ENCODE measurements around the gene TRIM26. TPM values are rescaled to one million over a fixed set of nuclear protein-coding genes. Genes with fewer than 3 reads are reported as not detected.

The TRIM26 gene
- total RNA-seq, 1 donor: 29.3 TPM

DNA sequence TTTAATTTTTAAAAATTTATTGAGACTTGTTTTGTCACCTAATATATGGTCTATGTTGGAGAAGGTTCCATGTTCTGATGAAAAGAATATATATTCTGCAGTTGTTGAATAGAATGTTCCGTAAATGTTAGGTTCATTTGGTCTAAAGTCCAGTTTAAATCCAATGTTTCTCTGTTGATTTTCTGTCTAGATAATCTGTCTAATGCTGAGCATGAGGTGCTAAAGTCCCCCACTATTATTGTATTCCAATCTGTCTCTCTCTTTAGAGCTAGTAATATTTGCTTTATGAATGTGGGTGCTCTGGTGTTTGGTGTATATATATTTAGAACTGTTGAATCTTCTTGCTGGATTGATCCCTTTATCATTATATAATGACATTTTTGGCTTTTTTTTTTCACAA, 34.4 kb downstream of the TRIM26 start:
- Histone ChIP-seq H3K4me3 (ENCODE audit: insufficient read depth, low read length) (no peak overlapping the region), H2AFZ (ENCODE audit: low read length) (no peak overlapping the region), H4K20me1 (ENCODE audit: insufficient read depth, low read length) (no peaks in the 10 kb centered on the region), H3K36me3 (ENCODE audit: insufficient read depth, low read length) (no peaks in the 10 kb centered on the region), H3K4me2 (ENCODE audit: insufficient read depth, low read length) (no peak overlapping the region), H3K27ac (ENCODE audit: low read depth, low read length) (no peak overlapping the region), H3K79me2 (ENCODE audit: insufficient read depth, low read length) (no peaks in the 10 kb centered on the region), H3K27me3 (ENCODE audit: insufficient read depth, low read length) (peaks cover 36% of the 10 kb centered on the region), H3K9me3 (ENCODE audit: low read depth, low read length) (peaks cover 4% of the 10 kb centered on the region), H3K4me1 (ENCODE audit: insufficient read depth, low read length) (no peaks in the 10 kb centered on the region)
- DNase-seq (ENCODE audit: insufficient read length, low spot score, missing footprints): no peak
- TF ChIP-seq, protein P1, sequence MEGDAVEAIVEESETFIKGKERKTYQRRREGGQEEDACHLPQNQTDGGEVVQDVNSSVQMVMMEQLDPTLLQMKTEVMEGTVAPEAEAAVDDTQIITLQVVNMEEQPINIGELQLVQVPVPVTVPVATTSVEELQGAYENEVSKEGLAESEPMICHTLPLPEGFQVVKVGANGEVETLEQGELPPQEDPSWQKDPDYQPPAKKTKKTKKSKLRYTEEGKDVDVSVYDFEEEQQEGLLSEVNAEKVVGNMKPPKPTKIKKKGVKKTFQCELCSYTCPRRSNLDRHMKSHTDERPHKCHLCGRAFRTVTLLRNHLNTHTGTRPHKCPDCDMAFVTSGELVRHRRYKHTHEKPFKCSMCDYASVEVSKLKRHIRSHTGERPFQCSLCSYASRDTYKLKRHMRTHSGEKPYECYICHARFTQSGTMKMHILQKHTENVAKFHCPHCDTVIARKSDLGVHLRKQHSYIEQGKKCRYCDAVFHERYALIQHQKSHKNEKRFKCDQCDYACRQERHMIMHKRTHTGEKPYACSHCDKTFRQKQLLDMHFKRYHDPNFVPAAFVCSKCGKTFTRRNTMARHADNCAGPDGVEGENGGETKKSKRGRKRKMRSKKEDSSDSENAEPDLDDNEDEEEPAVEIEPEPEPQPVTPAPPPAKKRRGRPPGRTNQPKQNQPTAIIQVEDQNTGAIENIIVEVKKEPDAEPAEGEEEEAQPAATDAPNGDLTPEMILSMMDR (IDR thresholded peaks at IDR 0.05; ENCODE audit: extremely low read depth, low read depth, low read length): no peak

DNA sequence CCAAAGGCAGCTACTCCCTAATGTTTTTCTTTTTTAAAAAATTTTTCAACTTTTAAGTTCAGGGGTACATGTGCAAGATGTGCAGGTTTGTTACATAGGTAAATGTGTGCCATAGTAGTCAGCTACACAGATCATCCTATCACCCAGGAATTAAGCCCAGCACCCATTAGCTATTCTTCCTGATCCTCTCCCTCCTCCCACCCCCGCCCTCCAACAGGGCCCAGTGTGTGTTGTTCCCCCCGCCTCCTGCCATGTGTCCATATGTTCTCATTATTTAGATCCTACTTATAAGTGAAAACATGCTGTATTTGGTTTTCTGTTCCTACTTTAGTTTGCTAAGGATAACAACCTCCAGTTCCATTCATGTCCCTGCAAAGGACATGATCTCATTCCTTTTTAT, 37.4 kb downstream of the TRIM26 start:
- no peak for DNase-seq (ENCODE audit: insufficient read length, low spot score, missing footprints)
- TF ChIP-seq, protein P1 (IDR thresholded peaks at IDR 0.05; ENCODE audit: extremely low read depth, low read depth, low read length): no peak
- Histone ChIP-seq H3K9me3 (ENCODE audit: low read depth, low read length) (peaks cover 4% of the 10 kb centered on the region), H4K20me1 (ENCODE audit: insufficient read depth, low read length) (no peaks in the 10 kb centered on the region), H3K36me3 (ENCODE audit: insufficient read depth, low read length) (no peaks in the 10 kb centered on the region), H3K4me2 (ENCODE audit: insufficient read depth, low read length) (no peak overlapping the region), H3K27me3 (ENCODE audit: insufficient read depth, low read length) (peaks cover 65% of the 10 kb centered on the region), H3K27ac (ENCODE audit: low read depth, low read length) (no peak overlapping the region), H3K4me3 (ENCODE audit: insufficient read depth, low read length) (no peak overlapping the region), H3K79me2 (ENCODE audit: insufficient read depth, low read length) (no peaks in the 10 kb centered on the region), H3K4me1 (ENCODE audit: insufficient read depth, low read length) (no peaks in the 10 kb centered on the region), H2AFZ (ENCODE audit: low read length) (no peak overlapping the region)

DNA sequence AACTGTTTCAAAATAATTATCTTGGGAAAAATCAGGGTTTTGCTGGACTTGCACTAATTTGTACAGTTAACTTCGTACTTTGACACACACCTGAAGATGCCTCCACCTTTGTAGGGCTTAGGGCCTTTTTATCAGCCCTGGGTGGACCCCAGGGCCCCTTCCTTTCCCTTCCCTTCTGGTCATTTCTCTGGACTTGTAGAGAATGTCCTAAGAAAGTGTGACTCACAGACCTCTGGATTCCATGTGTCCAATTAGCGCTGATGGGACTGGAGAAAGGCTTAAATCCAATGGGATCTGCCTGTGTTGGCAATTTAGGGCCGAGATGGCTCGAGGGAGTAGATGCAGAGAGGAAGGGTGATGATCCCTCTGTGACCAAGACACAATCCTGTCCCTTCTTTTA, 40.5 kb downstream of the TRIM26 start:
- peaks cover 88% of the 10 kb centered on the region for H3K27me3 ChIP-seq (ENCODE audit: insufficient read depth, low read length)
- no peak overlapping the region for H2AFZ ChIP-seq (ENCODE audit: low read length)
- H3K79me2 ChIP-seq (ENCODE audit: insufficient read depth, low read length): no peaks in the 10 kb centered on the region
- H3K4me3 ChIP-seq (ENCODE audit: insufficient read depth, low read length): no peak overlapping the region
- TF ChIP-seq, protein P1 (IDR thresholded peaks at IDR 0.05; ENCODE audit: extremely low read depth, low read depth, low read length): no peak
- H3K4me1 ChIP-seq (ENCODE audit: insufficient read depth, low read length): no peaks in the 10 kb centered on the region
- H3K27ac ChIP-seq (ENCODE audit: low read depth, low read length): no peak overlapping the region
- no peaks in the 10 kb centered on the region for H4K20me1 ChIP-seq (ENCODE audit: insufficient read depth, low read length)
- no peak for DNase-seq (ENCODE audit: insufficient read length, low spot score, missing footprints)
- no peaks in the 10 kb centered on the region for H3K36me3 ChIP-seq (ENCODE audit: insufficient read depth, low read length)
- H3K4me2 ChIP-seq (ENCODE audit: insufficient read depth, low read length): no peak overlapping the region
- no peaks in the 10 kb centered on the region for H3K9me3 ChIP-seq (ENCODE audit: low read depth, low read length)

DNA sequence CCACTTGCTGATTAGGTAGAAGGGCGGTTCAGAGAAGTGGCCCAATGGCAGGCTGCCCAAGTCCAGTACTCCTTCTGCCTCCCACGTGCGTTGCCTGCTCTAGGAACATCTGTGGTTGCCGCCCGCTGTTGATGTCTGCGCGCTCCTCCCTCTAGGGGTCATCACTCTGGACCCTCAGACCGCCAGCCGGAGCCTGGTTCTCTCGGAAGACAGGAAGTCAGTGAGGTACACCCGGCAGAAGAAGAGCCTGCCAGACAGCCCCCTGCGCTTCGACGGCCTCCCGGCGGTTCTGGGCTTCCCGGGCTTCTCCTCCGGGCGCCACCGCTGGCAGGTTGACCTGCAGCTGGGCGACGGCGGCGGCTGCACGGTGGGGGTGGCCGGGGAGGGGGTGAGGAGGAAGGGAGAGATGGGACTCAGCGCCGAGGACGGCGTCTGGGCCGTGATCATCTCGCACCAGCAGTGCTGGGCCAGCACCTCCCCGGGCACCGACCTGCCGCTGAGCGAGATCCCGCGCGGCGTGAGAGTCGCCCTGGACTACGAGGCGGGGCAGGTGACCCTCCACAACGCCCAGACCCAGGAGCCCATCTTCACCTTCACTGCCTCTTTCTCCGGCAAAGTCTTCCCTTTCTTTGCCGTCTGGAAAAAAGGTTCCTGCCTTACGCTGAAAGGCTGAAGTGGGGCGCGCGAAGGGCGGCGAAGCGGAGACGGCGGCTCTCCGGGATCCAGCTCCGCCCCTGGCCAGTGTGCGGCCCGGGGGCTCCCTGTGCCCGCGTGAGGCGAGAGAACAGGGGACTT, 41.3 kb downstream of the TRIM26 start:
- peaks cover 89% of the 10 kb centered on the region for H3K27me3 ChIP-seq (ENCODE audit: insufficient read depth, low read length)
- no peaks in the 10 kb centered on the region for H3K9me3 ChIP-seq (ENCODE audit: low read depth, low read length)
- H3K27ac ChIP-seq (ENCODE audit: low read depth, low read length): no peak overlapping the region
- TF ChIP-seq, protein P1 (IDR thresholded peaks at IDR 0.05; ENCODE audit: extremely low read depth, low read depth, low read length): no peak
- H3K79me2 ChIP-seq (ENCODE audit: insufficient read depth, low read length): no peaks in the 10 kb centered on the region
- no peak overlapping the region for H3K4me3 ChIP-seq (ENCODE audit: insufficient read depth, low read length)
- H2AFZ ChIP-seq (ENCODE audit: low read length): no peak overlapping the region
- no peak overlapping the region for H3K4me2 ChIP-seq (ENCODE audit: insufficient read depth, low read length)
- DNase-seq (ENCODE audit: insufficient read length, low spot score, missing footprints): no peak
- H3K4me1 ChIP-seq (ENCODE audit: insufficient read depth, low read length): no peaks in the 10 kb centered on the region
- H4K20me1 ChIP-seq (ENCODE audit: insufficient read depth, low read length): no peaks in the 10 kb centered on the region
- H3K36me3 ChIP-seq (ENCODE audit: insufficient read depth, low read length): no peaks in the 10 kb centered on the region

Measured in osteoblast (primary cell).